Raji (cell line): Measurements from ENCODE around the gene GSKIP.

Experiments
- POLR2A ChIP-seq: IDR thresholded peaks from 2 replicates; pipeline ENCODE4 v1.6.1; 2011; ENCODE audit warnings: low read depth, low read length, control low read depth; ENCODE audit not compliant: insufficient read depth

GSKIP gene

GRCh38 chr14:96424109-96424989, 61.0 kb downstream of the GSKIP start:
- TF ChIP-seq POLR2A, result no peak

- TF ChIP-seq POLR2A, result no peak
Observed at GRCh38 chr14:96434040-96434439, 70.7 kb downstream of the GSKIP start.
